Fibroblast of lung (primary cell): ENCODE measurements around the gene KCTD16. TPM values are rescaled to one million over a fixed set of nuclear protein-coding genes. Genes with fewer than 3 reads are reported as not detected.

Experiments
- DNase-seq, 2 donors: peaks; one replicate each; pipeline versions ENCODE4 v3.0.0 to v3.0.0-alpha.2; 2010; ENCODE audit warnings: low read depth in 2 of 2
- H2AFZ ChIP-seq: 2 replicates; pipeline ENCODE4 v1.5.1; 2012; ENCODE audit warnings: low read length, control low read depth, inconsistent platforms
- H3K27ac ChIP-seq: 2 replicates; pipeline ENCODE4 v1.5.1; 2011; ENCODE audit warnings: low read length, control low read depth; ENCODE audit not compliant: insufficient read depth
- H3K27me3 ChIP-seq: 2 replicates; pipeline ENCODE4 v1.5.1; 2011; ENCODE audit warnings: mild to moderate bottlenecking, low read length; ENCODE audit not compliant: control insufficient read depth, insufficient read depth
- H3K36me3 ChIP-seq: 2 replicates; pipeline ENCODE4 v1.5.1; 2011; ENCODE audit warnings: low read length; ENCODE audit not compliant: control insufficient read depth, insufficient read depth
- H3K4me1 ChIP-seq: 2 replicates; pipeline ENCODE4 v1.5.1; 2011; ENCODE audit warnings: low read length; ENCODE audit not compliant: control insufficient read depth, insufficient read depth; ENCODE audit errors: extremely low read depth
- H3K4me2 ChIP-seq: 2 replicates; pipeline ENCODE4 v1.5.1; 2011; ENCODE audit warnings: low read length, control low read depth; ENCODE audit not compliant: insufficient read depth; ENCODE audit errors: extremely low read depth
- H3K4me3 ChIP-seq, 4 experiments: fragments of 200-600 bp in 1 of 4; sonication (generic) in 1 of 4; replicated peaks in 1 of 4; 2 replicates each; pipeline ENCODE4 v1.5.1; 2011 to 2016; ENCODE audit warnings: low read length in 4 of 4, low read depth in 3 of 4, mild to moderate bottlenecking in 3 of 4, control low read depth in 2 of 4, inconsistent platforms in 1 of 4, mixed read lengths in 1 of 4; ENCODE audit not compliant: insufficient read depth in 1 of 4; ENCODE audit errors: control extremely low read depth in 1 of 4
- H3K79me2 ChIP-seq: 2 replicates; pipeline ENCODE4 v1.5.1; 2012; ENCODE audit warnings: mild to moderate bottlenecking, low read length, inconsistent platforms; ENCODE audit not compliant: control insufficient read depth, insufficient read depth
- H3K9ac ChIP-seq: 2 replicates; pipeline ENCODE4 v1.5.1; 2011; ENCODE audit warnings: mild to moderate bottlenecking, low read length, control low read depth; ENCODE audit not compliant: insufficient read depth
- H3K9me3 ChIP-seq: 2 replicates; pipeline ENCODE4 v1.5.1; 2012; ENCODE audit warnings: low read depth, low read length; ENCODE audit not compliant: control insufficient read depth, insufficient read depth
- H4K20me1 ChIP-seq: 2 replicates; pipeline ENCODE4 v1.5.1; 2011; ENCODE audit warnings: low read length; ENCODE audit not compliant: control insufficient read depth, insufficient read depth; ENCODE audit errors: extremely low read depth
- EZH2 ChIP-seq: IDR thresholded peaks from 2 replicates; pipeline ENCODE4 v1.5.1; 2012; ENCODE audit warnings: low read length, control low read depth, mild to moderate bottlenecking; ENCODE audit errors: missing control alignments
- polyA plus RNA-seq, 2 donors: library from polyadenylated mRNA; depleted of rRNA in 1 of 2; stranded (reverse) in 1 of 2; unstranded in 1 of 2; fragments of >200 nt; gene quantifications; 2 replicates each; pipeline ENCODE4 v1.2.1, GENCODE V29; 2011 to 2012; ENCODE audit warnings: missing spikeins in 1 of 2
- total RNA-seq: library from RNA; depleted of rRNA; stranded (reverse); fragments of >200 nt; gene quantifications from 2 replicates; pipeline ENCODE4 v1.2.1, GENCODE V29; 2014
- TF ChIP-seq, protein P1 (sequence below), 2 donors: IDR thresholded peaks in 1 of 2; conservative IDR thresholded peaks in 1 of 2; 1 replicate in 1 of 2; 2 replicates in 1 of 2; pipeline ENCODE4 v1.5.1; 2011 to 2012; ENCODE audit warnings: low read length in 2 of 2, control low read depth in 1 of 2, inconsistent platforms in 1 of 2, low read depth in 1 of 2, mild to moderate bottlenecking in 1 of 2

Gene KCTD16
- total and polyA plus RNA-seq, 2 donors (not counting 1 experiment from before 2014, with no cell fraction given) = 0.32 to 1.2 TPM

- H3K4me3 ChIP-seq = no peak overlapping the region
- no peaks in the 10 kb centered on the region for H3K36me3 ChIP-seq
- H3K4me2 ChIP-seq = no peak overlapping the region
- no peaks in the 10 kb centered on the region for H3K9me3 ChIP-seq
- no peaks in the 10 kb centered on the region for H3K79me2 ChIP-seq
- H3K27me3 ChIP-seq = no peaks in the 10 kb centered on the region
- H3K27ac ChIP-seq = no peak overlapping the region
- no peaks in the 10 kb centered on the region for H3K4me1 ChIP-seq
- TF ChIP-seq, protein P1, sequence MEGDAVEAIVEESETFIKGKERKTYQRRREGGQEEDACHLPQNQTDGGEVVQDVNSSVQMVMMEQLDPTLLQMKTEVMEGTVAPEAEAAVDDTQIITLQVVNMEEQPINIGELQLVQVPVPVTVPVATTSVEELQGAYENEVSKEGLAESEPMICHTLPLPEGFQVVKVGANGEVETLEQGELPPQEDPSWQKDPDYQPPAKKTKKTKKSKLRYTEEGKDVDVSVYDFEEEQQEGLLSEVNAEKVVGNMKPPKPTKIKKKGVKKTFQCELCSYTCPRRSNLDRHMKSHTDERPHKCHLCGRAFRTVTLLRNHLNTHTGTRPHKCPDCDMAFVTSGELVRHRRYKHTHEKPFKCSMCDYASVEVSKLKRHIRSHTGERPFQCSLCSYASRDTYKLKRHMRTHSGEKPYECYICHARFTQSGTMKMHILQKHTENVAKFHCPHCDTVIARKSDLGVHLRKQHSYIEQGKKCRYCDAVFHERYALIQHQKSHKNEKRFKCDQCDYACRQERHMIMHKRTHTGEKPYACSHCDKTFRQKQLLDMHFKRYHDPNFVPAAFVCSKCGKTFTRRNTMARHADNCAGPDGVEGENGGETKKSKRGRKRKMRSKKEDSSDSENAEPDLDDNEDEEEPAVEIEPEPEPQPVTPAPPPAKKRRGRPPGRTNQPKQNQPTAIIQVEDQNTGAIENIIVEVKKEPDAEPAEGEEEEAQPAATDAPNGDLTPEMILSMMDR (conservative IDR thresholded peaks at IDR 0.05 in 1 of 2, IDR thresholded peaks at IDR 0.05 in 1 of 2; ENCODE audit: low read depth in 1 of 2, low read length in 2 of 2) = no peak
- no peak for TF ChIP-seq EZH2
- H2AFZ ChIP-seq = no peak overlapping the region
- no peak overlapping the region for H3K9ac ChIP-seq
- no peaks in the 10 kb centered on the region for H4K20me1 ChIP-seq
- DNase-seq = no peak
These were observed 79.2 kb downstream of the KCTD16 start for GRCh38 chr5:144249755-144250464.

DNA sequence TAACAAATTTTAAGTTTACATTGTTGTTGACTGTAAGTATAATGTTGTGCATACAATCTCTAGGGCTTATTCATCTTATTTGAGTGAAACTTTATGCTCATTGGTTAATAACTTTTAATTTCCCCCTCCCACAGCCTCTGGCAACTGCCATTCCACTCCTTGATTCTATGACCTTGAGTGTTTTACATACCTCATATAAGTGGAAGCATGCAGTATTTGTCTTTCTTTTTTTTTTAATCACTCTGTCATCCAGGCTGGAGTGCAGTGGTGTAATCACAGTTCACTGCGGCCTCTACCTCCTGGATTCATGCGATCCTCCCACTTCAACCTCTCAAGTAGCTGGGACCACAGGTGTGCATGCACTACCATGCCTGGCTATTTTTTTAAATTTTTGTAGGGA lies 83.9 kb downstream of the KCTD16 start:
- H3K4me1 ChIP-seq = no peaks in the 10 kb centered on the region
- no peak overlapping the region for H3K9ac ChIP-seq
- no peak overlapping the region for H2AFZ ChIP-seq
- H3K27me3 ChIP-seq = no peaks in the 10 kb centered on the region
- no peak overlapping the region for H3K27ac ChIP-seq
- TF ChIP-seq, protein P1 (conservative IDR thresholded peaks at IDR 0.05 in 1 of 2, IDR thresholded peaks at IDR 0.05 in 1 of 2; ENCODE audit: low read depth in 1 of 2, low read length in 2 of 2) = no peak
- TF ChIP-seq EZH2 = no peak
- no peaks in the 10 kb centered on the region for H4K20me1 ChIP-seq
- H3K9me3 ChIP-seq = no peaks in the 10 kb centered on the region
- H3K4me2 ChIP-seq = no peak overlapping the region
- H3K79me2 ChIP-seq = no peaks in the 10 kb centered on the region
- DNase-seq = no peak
- H3K36me3 ChIP-seq = no peaks in the 10 kb centered on the region
- no peak overlapping the region for H3K4me3 ChIP-seq

DNA sequence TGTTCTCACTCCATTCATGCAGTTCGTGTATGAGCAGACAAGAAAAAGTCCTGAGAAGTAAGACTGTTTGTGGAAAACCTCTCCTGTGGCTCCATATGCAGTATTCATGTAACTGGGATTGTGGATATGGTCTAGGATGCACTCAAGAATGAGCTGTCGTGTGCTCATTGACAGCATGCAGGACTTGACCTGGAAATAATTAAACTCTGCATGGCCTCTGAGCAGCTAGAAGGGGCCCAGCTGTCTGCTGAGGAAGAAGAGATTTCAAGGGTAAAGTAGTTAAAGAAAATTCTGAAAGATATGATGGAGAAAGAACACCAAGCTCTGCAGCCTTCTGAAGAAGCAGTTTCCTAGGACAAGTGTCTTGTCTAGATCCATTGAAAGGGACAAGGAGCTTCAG lies 89.4 kb downstream of the KCTD16 start:
- no peak for DNase-seq

More for the DNA sequence above, 89.4 kb downstream of the KCTD16 start:
- Histone ChIP-seq H3K4me3 (no peak overlapping the region), H3K4me1 (no peaks in the 10 kb centered on the region), H3K9me3 (no peaks in the 10 kb centered on the region), H3K36me3 (no peaks in the 10 kb centered on the region), H3K4me2 (no peak overlapping the region), H4K20me1 (no peaks in the 10 kb centered on the region), H3K27me3 (no peaks in the 10 kb centered on the region), H3K9ac (no peak overlapping the region), H3K27ac (no peak overlapping the region), H2AFZ (no peak overlapping the region), H3K79me2 (no peaks in the 10 kb centered on the region)
- no peak for TF ChIP-seq EZH2
- TF ChIP-seq, protein P1 (conservative IDR thresholded peaks at IDR 0.05 in 1 of 2, IDR thresholded peaks at IDR 0.05 in 1 of 2; ENCODE audit: low read depth in 1 of 2, low read length in 2 of 2) = no peak
